Endothelial cell of umbilical vein (primary cell): ENCODE measurements around the gene CSTF3. TPM values are rescaled to one million over a fixed set of nuclear protein-coding genes. Genes with fewer than 3 reads are reported as not detected.

Source experiments
- BruUV-seq: library from RNA; stranded (reverse); fragments of 400-500 nt; replicated peaks from 2 replicates; lab custom pipeline; 2021; lab: Mats Ljungman, UMichigan
- CTCF ChIA-PET: fragments of 300-600, 350-600 bp; sonication (Branson Sonifier 250); formaldehyde crosslinking; loops from one replicate; lab custom pipeline; 2021; ENCODE audit warnings: antibody characterized with exemption, inconsistent platforms; lab: Charles Lee
- POLR2A ChIA-PET: fragments of 300-600, 350-600 bp; sonication (Branson Sonifier 250); formaldehyde crosslinking; loops from one replicate; lab custom pipeline; 2021; ENCODE audit warnings: antibody characterized with exemption, inconsistent platforms; lab: Charles Lee
- DNase-seq: peaks from one replicate; pipeline ENCODE4 v3.0.0-alpha.2; 2011; ENCODE audit warnings: low read depth, low spot score
- FAIRE-seq: peaks from 2 replicates; lab custom pipeline; 2011; peaks lifted over from hg19 to GRCh38; lab: Jason Lieb, UNC
- H2AFZ ChIP-seq: 2 replicates; pipeline ENCODE4 v1.6.0; 2012; ENCODE audit warnings: low read depth, low read length, control low read depth, inconsistent platforms
- H3K27ac ChIP-seq: 2 replicates; pipeline ENCODE4 v1.5.1; 2011; ENCODE audit warnings: low read depth, mild to moderate bottlenecking, control low read depth, low read length, moderate library complexity; ENCODE audit not compliant: insufficient read depth
- H3K27me3 ChIP-seq, 2 experiments: 2 replicates each; pipeline versions ENCODE4 v1.6.0 to v1.6.1; 2011; ENCODE audit warnings: low read length in 2 of 2, mixed read lengths in 1 of 2; ENCODE audit not compliant: control insufficient read depth in 2 of 2, insufficient read depth in 2 of 2
- H3K36me3 ChIP-seq, 2 experiments: 2 replicates in 1 of 2; 3 replicates in 1 of 2; pipeline ENCODE4 v1.5.1; 2011; ENCODE audit warnings: low read length in 2 of 2, mild to moderate bottlenecking in 1 of 2, moderate library complexity in 1 of 2; ENCODE audit not compliant: control insufficient read depth in 2 of 2, insufficient read depth in 2 of 2; ENCODE audit errors: extremely low read depth in 1 of 2
- H3K4me1 ChIP-seq: 3 replicates; pipeline ENCODE4 v1.5.1; 2011; ENCODE audit warnings: mild to moderate bottlenecking, low read length; ENCODE audit not compliant: control insufficient read depth, insufficient read depth; ENCODE audit errors: extremely low read depth
- H3K4me2 ChIP-seq: 2 replicates; pipeline ENCODE4 v1.6.1; 2011; ENCODE audit warnings: low read length, control low read depth, mixed read lengths; ENCODE audit not compliant: insufficient read depth
- H3K4me3 ChIP-seq, 3 experiments: fragments of 200-600 bp in 1 of 3; sonication (generic), shearing (Covaris generic) in 1 of 3; replicated peaks in 1 of 3; 2 replicates each; pipeline ENCODE4 v1.5.1; 2011 to 2016; ENCODE audit warnings: control low read depth in 3 of 3, low read length in 3 of 3, mild to moderate bottlenecking in 2 of 3, inconsistent platforms in 1 of 3, low read depth in 1 of 3, moderate library complexity in 1 of 3; ENCODE audit not compliant: insufficient read depth in 1 of 3
- H3K79me2 ChIP-seq: 2 replicates; pipeline ENCODE4 v1.6.0; 2012; ENCODE audit warnings: low read length, inconsistent platforms; ENCODE audit not compliant: control insufficient read depth, insufficient read depth
- H3K9ac ChIP-seq: replicated peaks from 2 replicates; pipeline ENCODE3; 2011; ENCODE audit warnings: low read length, control low read depth; ENCODE audit not compliant: insufficient read depth; ENCODE audit errors: extremely low read depth
- H3K9me1 ChIP-seq: replicated peaks from 3 replicates; pipeline ENCODE4 v1.6.0; 2011; ENCODE audit warnings: mild to moderate bottlenecking, low read length; ENCODE audit not compliant: control insufficient read depth, insufficient read depth; ENCODE audit errors: extremely low read depth
- H3K9me3 ChIP-seq: replicated peaks from 2 replicates; pipeline ENCODE4 v1.5.1; 2012; ENCODE audit warnings: low read length, inconsistent platforms; ENCODE audit not compliant: control insufficient read depth, insufficient read depth
- H4K20me1 ChIP-seq: replicated peaks from 2 replicates; pipeline ENCODE3; 2011; ENCODE audit warnings: mild to moderate bottlenecking, low read length; ENCODE audit not compliant: control insufficient read depth, insufficient read depth; ENCODE audit errors: extremely low read depth
- EZH2 ChIP-seq: IDR thresholded peaks from 2 replicates; pipeline ENCODE4 v1.6.1; 2012; ENCODE audit warnings: borderline replicate concordance, low read depth, mild to moderate bottlenecking, moderate library complexity, low read length, inconsistent platforms; ENCODE audit not compliant: severe bottlenecking
- FOS ChIP-seq: IDR thresholded peaks from 2 replicates; pipeline ENCODE4 v1.6.1; 2011; ENCODE audit warnings: mild to moderate bottlenecking, low read length, moderate library complexity, borderline replicate concordance; ENCODE audit not compliant: insufficient read depth
- GATA2 ChIP-seq: IDR thresholded peaks from 2 replicates; pipeline ENCODE4 v1.7.0; 2011; ENCODE audit warnings: low read depth, mild to moderate bottlenecking, moderate library complexity, mixed read lengths, low read length; ENCODE audit not compliant: insufficient read length, insufficient read depth
- JUN ChIP-seq: IDR thresholded peaks from 2 replicates; pipeline ENCODE4 v1.6.1; 2011; ENCODE audit warnings: borderline replicate concordance, low read depth; ENCODE audit not compliant: insufficient read length, insufficient read depth
- MYC ChIP-seq: IDR thresholded peaks from one replicate; pipeline ENCODE4 v1.6.1; 2011; ENCODE audit warnings: mild to moderate bottlenecking, low read depth, low read length
- POLR2A ChIP-seq: IDR thresholded peaks from 2 replicates; pipeline ENCODE4 v1.6.1; 2012; ENCODE audit warnings: low read depth, mild to moderate bottlenecking, control low read depth, low read length
- dilution Hi-C: fragments of 300-500 bp; cut with MboI; formaldehyde crosslinking; loops from one replicate; pipeline ENCODE4 v1.15.0; 2019; ENCODE audit warnings: low sequenced_read_pairs; ENCODE audit not compliant: extremely low pct_ligation_motif_present
- intact Hi-C: fragments of 100-400 bp; cut with micrococcal nuclease; formaldehyde crosslinking; loops from one replicate; pipeline ENCODE4 v1.10.0; 2022
- polyA plus RNA-seq, 4 experiments: library from polyadenylated mRNA; depleted of rRNA in 3 of 4; stranded (reverse) in 3 of 4; unstranded in 1 of 4; fragments of >200 nt; gene quantifications; 2 replicates each; pipeline versions ENCODE4 v1.2.1 to v1.2.3, GENCODE V29; 2011 to 2012; ENCODE audit warnings: missing spikeins in 1 of 4
- total RNA-seq: library from RNA; stranded (reverse); gene quantifications from 2 replicates; pipeline ENCODE4 v1.2.3, GENCODE V29; 2021
- TF ChIP-seq, protein P1 (sequence below): IDR thresholded peaks from 2 replicates; pipeline ENCODE4 v1.6.1; 2011; ENCODE audit not compliant: insufficient read depth, insufficient read length

CSTF3 gene
- total and polyA plus RNA-seq, 2 donors (not counting 3 experiments of a cell fraction or from before 2014, with no cell fraction given) = 18.3 to 46.6 TPM

GRCh38 chr11:33187998-33188722 lies 26.9 kb upstream of the CSTF3 start:
- DNase-seq = no peak
- Histone ChIP-seq H3K4me3 (no peak overlapping the region), H3K27me3 (no peaks in the 10 kb centered on the region), H3K4me2 (no peak overlapping the region), H4K20me1 (no peaks in the 10 kb centered on the region), H3K36me3 (no peaks in the 10 kb centered on the region), H3K79me2 (no peaks in the 10 kb centered on the region), H3K4me1 (no peaks in the 10 kb centered on the region), H3K9me3 (no peaks in the 10 kb centered on the region), H2AFZ (no peak overlapping the region), H3K9ac (no peak overlapping the region), H3K9me1 (no peaks in the 10 kb centered on the region), H3K27ac (no peak overlapping the region)
- ChIA-PET CTCF (interaction anchor here (1.1 to 1.7 kb wide), 3 partner anchors 11 to 22 kb away, joined by 3 to 8 read pairs (median 4); no protein-coding TSS in a partner anchor), POLR2A (no interaction called here)
- intact Hi-C loops (no loop called here), dilution Hi-C loops (no loop called here)
- no peak for TF ChIP-seq POLR2A
- no peak for TF ChIP-seq EZH2
- no peak for TF ChIP-seq MYC
- TF ChIP-seq GATA2 = no peak
- TF ChIP-seq FOS = no peak
- TF ChIP-seq JUN = no peak
- no peak for FAIRE-seq
- no TSS peak for BruUV-seq

GRCh38 chr11:33185756-33186155 lies 24.5 kb upstream of the CSTF3 start:
- Histone ChIP-seq H3K9ac (no peak overlapping the region), H3K36me3 (no peaks in the 10 kb centered on the region), H3K9me3 (no peaks in the 10 kb centered on the region), H3K27ac (no peak overlapping the region), H3K4me1 (no peaks in the 10 kb centered on the region), H2AFZ (no peak overlapping the region), H3K27me3 (no peaks in the 10 kb centered on the region), H3K9me1 (no peaks in the 10 kb centered on the region), H3K4me2 (no peak overlapping the region), H3K79me2 (no peaks in the 10 kb centered on the region), H4K20me1 (no peaks in the 10 kb centered on the region), H3K4me3 (no peak overlapping the region)
- POLR2A ChIA-PET = no interaction called here
- intact Hi-C loops = no loop called here
- DNase-seq (no peak), FAIRE-seq (no peak)
- TF ChIP-seq, protein P1, sequence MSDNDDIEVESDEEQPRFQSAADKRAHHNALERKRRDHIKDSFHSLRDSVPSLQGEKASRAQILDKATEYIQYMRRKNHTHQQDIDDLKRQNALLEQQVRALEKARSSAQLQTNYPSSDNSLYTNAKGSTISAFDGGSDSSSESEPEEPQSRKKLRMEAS = no peak
- TF ChIP-seq FOS = no peak
- BruUV-seq = no TSS peak
- dilution Hi-C loops = no loop called here
- CTCF ChIA-PET = no interaction called here
